ES-I3 (cell line): ENCODE results near the gene ADAMTS12.

Source experiments
- H3K36me3 ChIP-seq: 2 replicates; pipeline ENCODE4 v1.6.1; 2013; ENCODE audit warnings: mild to moderate bottlenecking, low read length, control low read depth, moderate library complexity; ENCODE audit not compliant: insufficient read depth
- H3K4me1 ChIP-seq: 2 replicates; pipeline ENCODE4 v1.6.1; 2013; ENCODE audit warnings: mild to moderate bottlenecking, control low read depth, low read length; ENCODE audit not compliant: insufficient read depth
- H3K9ac ChIP-seq: 2 replicates; pipeline ENCODE4 v1.6.1; 2013; ENCODE audit warnings: low read depth, mild to moderate bottlenecking, low read length, moderate library complexity
- H3K9me3 ChIP-seq: 2 replicates; pipeline ENCODE4 v1.6.1; 2013; ENCODE audit warnings: mild to moderate bottlenecking, low read length, moderate library complexity; ENCODE audit not compliant: control insufficient read depth, insufficient read depth

The ADAMTS12 gene

GRCh38 chr5:33824516-33825195 is 67.1 kb downstream of the ADAMTS12 start:
- Histone ChIP-seq H3K36me3 (no peaks in the 10 kb centered on the region), H3K9me3 (peaks cover 2% of the 10 kb centered on the region; the same call in 1 of the 2 replicates), H3K9ac (no peak overlapping the region), H3K4me1 (peaks cover 4% of the 10 kb centered on the region; the same call in 1 of the 2 replicates)

DNA sequence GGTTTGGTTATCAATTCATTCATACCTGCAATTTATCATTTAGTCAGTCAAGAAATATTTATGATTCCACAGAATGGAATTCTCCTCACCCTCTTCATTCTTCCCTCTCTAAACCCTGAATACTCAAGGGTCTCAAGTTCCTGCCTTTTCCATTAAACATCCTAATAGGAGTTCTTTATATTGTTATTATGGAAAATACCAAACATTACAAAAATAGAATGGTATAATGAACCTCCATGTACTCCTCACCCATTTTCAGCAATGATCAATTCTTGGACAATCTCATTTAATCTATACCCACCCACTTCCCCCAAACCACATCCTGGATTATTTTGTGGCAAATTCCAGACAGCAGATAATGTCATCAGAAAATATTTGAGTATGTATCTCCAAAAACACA is 74.5 kb downstream of the ADAMTS12 start:
- H3K9me3 ChIP-seq, result peaks cover 3% of the 10 kb centered on the region; the same call in 1 of the 2 replicates
- no peak overlapping the region for H3K9ac ChIP-seq
- no peaks in the 10 kb centered on the region for H3K36me3 ChIP-seq
- peaks cover 4% of the 10 kb centered on the region; the same call in 1 of the 2 replicates for H3K4me1 ChIP-seq

DNA sequence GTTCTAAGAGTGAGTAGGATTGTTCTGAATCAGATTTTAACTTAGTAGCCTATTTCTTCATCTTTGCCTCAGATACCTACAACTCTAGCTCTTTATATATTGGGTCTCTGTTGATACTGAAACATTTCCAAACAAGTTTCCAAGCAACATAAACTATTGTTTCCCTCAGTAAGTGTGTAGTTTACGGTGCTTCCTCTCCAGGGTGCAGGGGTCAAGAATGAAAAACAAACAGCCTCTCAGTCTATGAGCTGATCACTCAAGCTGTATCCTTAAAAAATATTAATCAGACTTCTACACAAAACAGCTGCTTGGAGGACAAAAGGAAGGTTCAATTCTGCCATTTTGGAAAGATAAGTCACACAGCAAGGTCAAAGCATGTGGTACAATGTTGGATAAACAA is 75.0 kb downstream of the ADAMTS12 start:
- H3K9ac ChIP-seq, result no peak overlapping the region
- peaks cover 1% of the 10 kb centered on the region; the same call in 1 of the 2 replicates for H3K4me1 ChIP-seq
- no peaks in the 10 kb centered on the region for H3K36me3 ChIP-seq
- H3K9me3 ChIP-seq, result peaks cover 3% of the 10 kb centered on the region; the same call in 1 of the 2 replicates

DNA sequence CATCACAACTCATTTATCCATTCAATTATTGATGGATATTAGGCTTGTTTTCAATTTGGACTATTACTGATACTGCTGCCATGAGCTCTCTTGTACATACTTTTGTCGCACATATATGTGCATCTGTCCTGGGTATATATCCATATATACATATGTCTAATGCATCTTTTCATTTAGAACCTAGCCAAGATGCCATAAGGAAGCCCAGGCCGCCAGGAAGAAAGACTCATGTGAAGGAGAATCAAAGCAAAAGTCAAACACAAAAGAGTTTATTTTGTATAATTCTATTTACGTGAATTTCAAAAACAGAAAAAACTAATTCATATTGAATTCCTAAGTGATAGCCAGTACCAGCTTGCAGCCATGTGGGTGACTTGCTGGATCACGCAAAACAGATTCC is 79.0 kb downstream of the ADAMTS12 start:
- Histone ChIP-seq H3K36me3 (no peaks in the 10 kb centered on the region), H3K9me3 (no peaks in the 10 kb centered on the region), H3K9ac (no peak overlapping the region), H3K4me1 (peaks cover 13% of the 10 kb centered on the region)

GRCh38 chr5:33810491-33811120 is 81.2 kb downstream of the ADAMTS12 start:
- peaks cover 13% of the 10 kb centered on the region for H3K4me1 ChIP-seq
- H3K9ac ChIP-seq, result no peak overlapping the region
- no peaks in the 10 kb centered on the region for H3K9me3 ChIP-seq
- H3K36me3 ChIP-seq, result no peaks in the 10 kb centered on the region

DNA sequence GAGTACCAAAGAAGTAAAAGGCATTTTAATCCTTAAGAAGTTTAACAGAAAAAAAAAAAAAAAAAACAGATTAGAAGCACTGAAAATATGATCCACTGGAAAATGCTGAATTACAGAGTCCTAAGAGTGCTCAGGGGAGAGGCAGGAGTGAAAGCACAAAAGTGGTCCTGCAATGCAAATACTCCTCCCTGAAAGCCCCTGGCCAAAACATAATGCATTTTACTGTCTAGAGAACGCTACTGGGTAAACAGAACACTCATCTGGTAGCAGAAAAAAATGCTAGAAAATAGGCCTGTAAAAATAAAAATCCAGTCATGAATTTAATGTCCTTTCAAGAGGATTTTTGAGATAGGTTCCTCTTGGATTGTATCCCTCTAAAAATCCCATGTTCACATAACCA is 81.9 kb downstream of the ADAMTS12 start:
- Histone ChIP-seq H3K9ac (no peak overlapping the region), H3K9me3 (no peaks in the 10 kb centered on the region), H3K4me1 (peaks cover 13% of the 10 kb centered on the region), H3K36me3 (no peaks in the 10 kb centered on the region)

DNA sequence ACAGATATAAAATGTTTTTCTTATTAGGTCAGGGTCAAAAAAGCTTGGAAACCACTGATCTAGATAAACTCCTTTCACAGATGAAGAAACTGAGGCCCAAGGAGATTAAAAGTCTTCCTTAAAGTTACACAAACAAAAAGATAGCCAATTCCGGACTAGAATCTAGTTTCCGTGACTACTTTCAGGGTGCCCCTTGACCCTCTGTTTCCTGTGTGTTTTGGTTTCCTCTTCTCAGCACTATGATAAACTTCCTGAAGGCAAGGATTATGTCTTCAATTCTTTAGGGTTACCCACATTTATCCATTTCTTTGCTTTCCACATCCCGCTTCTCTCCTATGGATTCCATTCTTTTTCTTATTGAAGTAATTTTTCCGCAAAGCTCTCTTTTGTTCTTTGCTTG is 83.1 kb downstream of the ADAMTS12 start:
- H3K9ac ChIP-seq, result no peak overlapping the region
- H3K36me3 ChIP-seq, result no peaks in the 10 kb centered on the region
- no peaks in the 10 kb centered on the region for H3K9me3 ChIP-seq
- H3K4me1 ChIP-seq, result peaks cover 13% of the 10 kb centered on the region

GRCh38 chr5:33807771-33808170 is 84.0 kb downstream of the ADAMTS12 start:
- Histone ChIP-seq H3K9me3 (no peaks in the 10 kb centered on the region), H3K4me1 (peaks cover 13% of the 10 kb centered on the region), H3K9ac (no peak overlapping the region), H3K36me3 (no peaks in the 10 kb centered on the region)

- Histone ChIP-seq H3K9ac (no peak overlapping the region), H3K36me3 (no peaks in the 10 kb centered on the region), H3K4me1 (peaks cover 13% of the 10 kb centered on the region), H3K9me3 (no peaks in the 10 kb centered on the region)
Measured at GRCh38 chr5:33806738-33807442, 84.9 kb downstream of the ADAMTS12 start.

- no peaks in the 10 kb centered on the region for H3K36me3 ChIP-seq
- H3K9ac ChIP-seq, result no peak overlapping the region
- no peaks in the 10 kb centered on the region for H3K9me3 ChIP-seq
- no peaks in the 10 kb centered on the region for H3K4me1 ChIP-seq
Measured at GRCh38 chr5:33801292-33801691, 90.5 kb downstream of the ADAMTS12 start.

- Histone ChIP-seq H3K9ac (no peak overlapping the region), H3K36me3 (no peaks in the 10 kb centered on the region), H3K9me3 (no peaks in the 10 kb centered on the region), H3K4me1 (peaks cover 7% of the 10 kb centered on the region; the same call in 1 of the 2 replicates)
Measured at GRCh38 chr5:33800241-33800950, 91.4 kb downstream of the ADAMTS12 start.

DNA sequence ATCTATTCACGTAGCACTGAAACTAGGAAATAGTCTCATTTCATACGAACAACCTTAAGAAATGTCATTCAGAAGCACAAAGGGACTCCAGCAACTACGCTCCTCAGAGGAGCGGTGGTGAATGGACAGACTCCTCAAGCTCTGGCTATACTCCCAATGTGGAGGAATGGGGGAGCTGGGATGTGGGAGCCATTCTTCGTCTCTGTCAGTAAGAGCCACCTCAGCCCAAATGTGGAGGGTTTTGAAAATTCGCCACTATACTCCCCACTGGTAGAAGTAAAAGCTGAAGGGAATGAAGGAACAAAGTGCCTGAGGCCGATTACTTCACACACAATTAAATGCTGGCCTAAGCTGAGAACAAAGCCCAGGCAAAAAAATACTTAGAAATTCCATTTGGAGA is 96.3 kb downstream of the ADAMTS12 start:
- peaks cover 7% of the 10 kb centered on the region; the same call in 1 of the 2 replicates for H3K4me1 ChIP-seq
- H3K36me3 ChIP-seq, result no peaks in the 10 kb centered on the region
- no peaks in the 10 kb centered on the region for H3K9me3 ChIP-seq
- H3K9ac ChIP-seq, result no peak overlapping the region

DNA sequence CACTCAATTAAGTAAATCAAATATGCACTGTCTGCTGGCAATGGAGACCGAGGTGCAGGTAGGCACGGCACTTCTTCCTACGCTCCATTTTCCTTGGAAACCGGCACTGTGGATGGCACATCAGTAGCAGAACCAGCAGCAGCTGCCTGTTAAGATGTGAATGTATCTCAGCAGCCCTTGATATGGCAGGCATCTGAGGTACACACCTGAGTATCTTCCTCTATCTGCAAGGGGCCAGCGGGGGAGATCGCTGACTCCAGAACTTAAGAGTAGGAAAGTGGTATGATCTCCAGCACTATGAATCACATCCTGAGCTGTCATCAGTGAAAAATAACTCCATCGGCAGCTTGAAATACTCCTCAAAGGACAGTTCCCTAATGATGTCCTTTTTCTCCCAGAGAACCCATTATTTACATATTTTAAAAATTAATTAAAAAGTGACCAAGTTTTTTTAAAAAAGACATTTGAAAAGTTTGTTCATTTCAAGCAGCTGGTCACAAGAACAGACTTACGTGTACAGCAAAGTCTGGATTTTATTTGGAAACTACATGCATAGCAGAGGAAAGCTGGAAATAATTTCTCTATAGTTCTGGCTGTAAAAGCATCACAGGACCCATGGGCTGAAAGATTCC is 97.1 kb downstream of the ADAMTS12 start:
- Histone ChIP-seq H3K4me1 (peaks cover 7% of the 10 kb centered on the region; the same call in 1 of the 2 replicates), H3K9me3 (no peaks in the 10 kb centered on the region), H3K36me3 (no peaks in the 10 kb centered on the region), H3K9ac (no peak overlapping the region)
